Keratinocyte (primary cell): ENCODE measurements around the gene MAGEL2. TPM values are rescaled to one million over a fixed set of nuclear protein-coding genes. Genes with fewer than 3 reads are reported as not detected.

ENCODE experiments used
- DNase-seq: peaks from one replicate; pipeline ENCODE4 v3.0.0-alpha.2; 2011; ENCODE audit warnings: low read depth, missing footprints, low spot score
- FAIRE-seq: peaks from 2 replicates; lab custom pipeline; 2011; peaks lifted over from hg19 to GRCh38; lab: Jason Lieb, UNC
- H2AFZ ChIP-seq: 2 replicates; pipeline ENCODE4 v1.6.0; 2012; ENCODE audit warnings: low read length, control low read depth, inconsistent platforms; ENCODE audit not compliant: control insufficient read depth
- H3K27ac ChIP-seq: 2 replicates; pipeline ENCODE4 v1.5.1; 2011; ENCODE audit warnings: low read length; ENCODE audit not compliant: control insufficient read depth, insufficient read depth
- H3K27me3 ChIP-seq: 3 replicates; pipeline ENCODE4 v1.6.0; 2011; ENCODE audit warnings: low read length; ENCODE audit not compliant: control insufficient read depth, insufficient read depth; ENCODE audit errors: extremely low read depth
- H3K36me3 ChIP-seq, 2 experiments: 2 replicates in 1 of 2; 3 replicates in 1 of 2; pipeline ENCODE4 v1.5.1; 2011; ENCODE audit warnings: low read length in 2 of 2, mild to moderate bottlenecking in 1 of 2; ENCODE audit not compliant: control insufficient read depth in 2 of 2, insufficient read depth in 2 of 2; ENCODE audit errors: extremely low read depth in 1 of 2
- H3K4me1 ChIP-seq: 3 replicates; pipeline ENCODE4 v1.5.1; 2011; ENCODE audit warnings: low read length; ENCODE audit not compliant: control insufficient read depth, insufficient read depth; ENCODE audit errors: extremely low read depth
- H3K4me2 ChIP-seq: 3 replicates; pipeline ENCODE4 v1.6.0; 2011; ENCODE audit warnings: low read depth, low read length; ENCODE audit not compliant: control insufficient read depth, insufficient read depth; ENCODE audit errors: extremely low read depth
- H3K4me3 ChIP-seq, 3 experiments: fragments of 200-600 bp in 1 of 3; sonication (generic) in 1 of 3; 2 replicates in 2 of 3; 3 replicates in 1 of 3; pipeline ENCODE4 v1.5.1; 2011 to 2016; ENCODE audit warnings: low read length in 3 of 3, mild to moderate bottlenecking in 3 of 3, control low read depth in 2 of 3, inconsistent platforms in 1 of 3, low read depth in 1 of 3, mixed read lengths in 1 of 3, mixed run types in 1 of 3, moderate library complexity in 1 of 3; ENCODE audit not compliant: control insufficient read depth in 2 of 3, insufficient read depth in 2 of 3; ENCODE audit errors: extremely low read depth in 1 of 3
- H3K79me2 ChIP-seq: 2 replicates; pipeline ENCODE4 v1.6.0; 2012; ENCODE audit warnings: low read length; ENCODE audit not compliant: control insufficient read depth, insufficient read depth
- H3K9ac ChIP-seq: 3 replicates; pipeline ENCODE4 v1.6.0; 2011; ENCODE audit warnings: low read length; ENCODE audit not compliant: control insufficient read depth, insufficient read depth; ENCODE audit errors: extremely low read depth
- H3K9me1 ChIP-seq: 3 replicates; pipeline ENCODE4 v1.6.0; 2011; ENCODE audit warnings: low read length; ENCODE audit not compliant: control insufficient read depth, insufficient read depth; ENCODE audit errors: extremely low read depth
- H3K9me3 ChIP-seq: 2 replicates; pipeline ENCODE4 v1.5.1; 2012; ENCODE audit warnings: low read depth, low read length; ENCODE audit not compliant: control insufficient read depth
- H4K20me1 ChIP-seq: 3 replicates; pipeline ENCODE4 v1.6.0; 2011; ENCODE audit warnings: low read length; ENCODE audit not compliant: control insufficient read depth, insufficient read depth; ENCODE audit errors: extremely low read depth
- EZH2 ChIP-seq: IDR thresholded peaks from one replicate; pipeline ENCODE4 v1.6.1; 2012; ENCODE audit warnings: inconsistent platforms, mild to moderate bottlenecking, low read length, moderate library complexity
- dilution Hi-C: fragments of 300-500 bp; cut with MboI; formaldehyde crosslinking; loops from one replicate; pipeline ENCODE4 v1.7.0; 2020; ENCODE audit warnings: low sequenced_read_pairs; ENCODE audit not compliant: extremely low pct_ligation_motif_present
- polyA plus RNA-seq, 5 experiments: library from polyadenylated mRNA; depleted of rRNA in 3 of 5; stranded (reverse) in 3 of 5; stranded (forward) in 1 of 5; unstranded in 1 of 5; fragments of >200 nt; gene quantifications; 1 replicate in 1 of 5; 2 replicates in 3 of 5; 3 replicates in 1 of 5; pipeline versions ENCODE4 v1.2.1 to v1.2.3, GENCODE V29; 2011 to 2012; ENCODE audit warnings: missing spikeins in 2 of 5, low read depth in 1 of 5, low replicate concordance in 1 of 5
- TF ChIP-seq, protein P1 (sequence below), 3 experiments: IDR thresholded peaks in 1 of 3; conservative IDR thresholded peaks in 1 of 3; optimal IDR thresholded peaks in 1 of 3; 2 replicates in 2 of 3; 3 replicates in 1 of 3; pipeline versions ENCODE3 to v1.5.1; 2011; ENCODE audit warnings: low read length in 3 of 3, mild to moderate bottlenecking in 3 of 3, moderate library complexity in 2 of 3, control low read depth in 1 of 3, inconsistent platforms in 1 of 3; ENCODE audit not compliant: insufficient read depth in 2 of 3; ENCODE audit errors: extremely low read depth in 1 of 3

MAGEL2 gene
- polyA plus RNA-seq, 1 donor (not counting 4 experiments of a cell fraction or from before 2014, with no cell fraction given): not detected

GRCh38 chr15:23644829-23645228 lies 2.8 kb downstream of the MAGEL2 start:
- DNase-seq (no peak), FAIRE-seq (no peak)
- no peaks in the 10 kb centered on the region for H4K20me1 ChIP-seq
- no peaks in the 10 kb centered on the region for H3K4me1 ChIP-seq
- H3K27ac ChIP-seq: no peak overlapping the region
- no peaks in the 10 kb centered on the region for H3K27me3 ChIP-seq
- H3K9me1 ChIP-seq: no peaks in the 10 kb centered on the region
- H2AFZ ChIP-seq: no peak overlapping the region
- TF ChIP-seq EZH2: no peak
- TF ChIP-seq, protein P1, sequence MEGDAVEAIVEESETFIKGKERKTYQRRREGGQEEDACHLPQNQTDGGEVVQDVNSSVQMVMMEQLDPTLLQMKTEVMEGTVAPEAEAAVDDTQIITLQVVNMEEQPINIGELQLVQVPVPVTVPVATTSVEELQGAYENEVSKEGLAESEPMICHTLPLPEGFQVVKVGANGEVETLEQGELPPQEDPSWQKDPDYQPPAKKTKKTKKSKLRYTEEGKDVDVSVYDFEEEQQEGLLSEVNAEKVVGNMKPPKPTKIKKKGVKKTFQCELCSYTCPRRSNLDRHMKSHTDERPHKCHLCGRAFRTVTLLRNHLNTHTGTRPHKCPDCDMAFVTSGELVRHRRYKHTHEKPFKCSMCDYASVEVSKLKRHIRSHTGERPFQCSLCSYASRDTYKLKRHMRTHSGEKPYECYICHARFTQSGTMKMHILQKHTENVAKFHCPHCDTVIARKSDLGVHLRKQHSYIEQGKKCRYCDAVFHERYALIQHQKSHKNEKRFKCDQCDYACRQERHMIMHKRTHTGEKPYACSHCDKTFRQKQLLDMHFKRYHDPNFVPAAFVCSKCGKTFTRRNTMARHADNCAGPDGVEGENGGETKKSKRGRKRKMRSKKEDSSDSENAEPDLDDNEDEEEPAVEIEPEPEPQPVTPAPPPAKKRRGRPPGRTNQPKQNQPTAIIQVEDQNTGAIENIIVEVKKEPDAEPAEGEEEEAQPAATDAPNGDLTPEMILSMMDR (optimal IDR thresholded peaks at IDR 0.05 in 1 of 3, IDR thresholded peaks at IDR 0.05 in 1 of 3, conservative IDR thresholded peaks at IDR 0.05 in 1 of 3; ENCODE audit: extremely low read depth in 1 of 3, insufficient read depth in 2 of 3, low read length in 3 of 3): no peak
- H3K4me2 ChIP-seq: no peak overlapping the region
- no peak overlapping the region for H3K9ac ChIP-seq
- peaks cover 3% of the 10 kb centered on the region for H3K9me3 ChIP-seq
- no peaks in the 10 kb centered on the region for H3K79me2 ChIP-seq
- H3K4me3 ChIP-seq: no peak overlapping the region
- dilution Hi-C loops: no loop called here
- H3K36me3 ChIP-seq: no peaks in the 10 kb centered on the region

- Histone ChIP-seq H4K20me1 (no peaks in the 10 kb centered on the region), H3K27me3 (no peaks in the 10 kb centered on the region), H3K36me3 (no peaks in the 10 kb centered on the region), H3K79me2 (no peaks in the 10 kb centered on the region), H3K4me3 (no peak overlapping the region), H3K9me1 (no peaks in the 10 kb centered on the region), H3K9me3 (peaks cover 6% of the 10 kb centered on the region), H3K9ac (no peak overlapping the region), H3K4me2 (no peak overlapping the region), H3K27ac (no peak overlapping the region), H2AFZ (no peak overlapping the region), H3K4me1 (no peaks in the 10 kb centered on the region)
- DNase-seq (no peak), FAIRE-seq (no peak)
- TF ChIP-seq, protein P1 (optimal IDR thresholded peaks at IDR 0.05 in 1 of 3, IDR thresholded peaks at IDR 0.05 in 1 of 3, conservative IDR thresholded peaks at IDR 0.05 in 1 of 3; ENCODE audit: extremely low read depth in 1 of 3, insufficient read depth in 2 of 3, low read length in 3 of 3): peak; percentile 45 to 67 (median 67)
- no peak for TF ChIP-seq EZH2
- dilution Hi-C loops: no loop called here
Measured at GRCh38 chr15:23642413-23643044, 5.1 kb downstream of the MAGEL2 start.
